A549 (cell line): ENCODE measurements around the gene FGFR2. TPM values are rescaled to one million over a fixed set of nuclear protein-coding genes. Genes with fewer than 3 reads are reported as not detected.

ENCODE experiments used
- ATAC-seq, 2 experiments: fragments of 200-7000 bp in 1 of 2; fragments of >200 bp in 1 of 2; cut with Nextera tagmentation in 1 of 2; cut with Tn5 transposase in 1 of 2; 3 replicates each; pipeline versions ENCODE4 v1.8.0 to v1.9.1; 2018 to 2020; ENCODE audit warnings: mild to moderate bottlenecking in 1 of 2, moderate library complexity in 1 of 2
- CTCF ChIA-PET: fragments of 300-600 bp; sonication (Branson Sonifier 250); formaldehyde crosslinking; extraction: SDS; loops from one replicate; lab custom pipeline; 2021; ENCODE audit warnings: antibody characterized with exemption, inconsistent platforms; lab: Yijun Ruan, JAX
- POLR2A ChIA-PET: fragments of 350-600 bp; formaldehyde crosslinking; extraction: SDS; loops from one replicate; lab custom pipeline; 2021; ENCODE audit warnings: antibody characterized with exemption, inconsistent platforms; lab: Yijun Ruan, JAX
- DNase-seq, 2 experiments: peaks; one replicate each; pipeline versions ENCODE4 v3.0.0 to v3.0.0-alpha.2; 2011 to 2016; ENCODE audit warnings: low read depth in 1 of 2, low spot score in 1 of 2
- FAIRE-seq: peaks from 2 replicates; lab custom pipeline; 2011; peaks lifted over from hg19 to GRCh38; lab: Jason Lieb, UNC
- H3K27ac ChIP-seq, 2 experiments: fragments of >200 bp; sonication (Bioruptor Twin); formaldehyde crosslinking; 3 replicates each; pipeline ENCODE4 v1.5.1; 2016 to 2017
- H3K4me1 ChIP-seq: fragments of >200 bp; sonication (Bioruptor Twin); formaldehyde crosslinking; 3 replicates; pipeline ENCODE4 v1.6.1; 2016
- H3K4me2 ChIP-seq: fragments of >200 bp; sonication (Bioruptor Twin); formaldehyde crosslinking; 3 replicates; pipeline ENCODE4 v1.6.1; 2016
- H3K4me3 ChIP-seq: fragments of >200 bp; sonication (Bioruptor Twin); formaldehyde crosslinking; 3 replicates; pipeline ENCODE4 v1.5.1; 2016
- H3K9me3 ChIP-seq: fragments of >200 bp; sonication (Bioruptor Twin); formaldehyde crosslinking; 3 replicates; pipeline ENCODE4 v1.6.1; 2016
- BHLHE40 ChIP-seq: IDR thresholded peaks from 2 replicates; pipeline ENCODE4 v1.6.1; 2012; ENCODE audit warnings: low read depth, low read length, inconsistent platforms
- CBX2 ChIP-seq: fragments of 200-600 bp; sonication (generic); IDR thresholded peaks from 2 replicates; pipeline ENCODE4 v1.6.1; 2016; ENCODE audit warnings: low read depth, mild to moderate bottlenecking, borderline replicate concordance
- CHD4 ChIP-seq: fragments of 200-600 bp; sonication (generic); IDR thresholded peaks from 2 replicates; pipeline ENCODE4 v1.6.1; 2016; ENCODE audit warnings: antibody characterized with exemption, mild to moderate bottlenecking, borderline replicate concordance
- CTCF ChIP-seq: fragments of >200 bp; sonication (Bioruptor Twin); formaldehyde crosslinking; IDR thresholded peaks from 3 replicates; pipeline ENCODE4 v1.5.1; 2016
- ESRRA ChIP-seq: fragments of 150-350 bp; IDR thresholded peaks from 2 replicates; pipeline ENCODE4 v1.6.1; 2014; ENCODE audit warnings: mild to moderate bottlenecking, low read length, borderline replicate concordance
- HOXB13 ChIP-seq: fragments of 250-450 bp; sonication (Bioruptor Pico); IDR thresholded peaks from 2 replicates; pipeline ENCODE4 v1.5.0; 2020; ENCODE audit warnings: low read depth, mild to moderate bottlenecking, moderate library complexity
- JUN ChIP-seq, 2 experiments: fragments of >200 bp; sonication (Bioruptor Twin); formaldehyde crosslinking; IDR thresholded peaks; 2 replicates in 1 of 2; 3 replicates in 1 of 2; pipeline ENCODE4 v1.6.1; 2016 to 2017
- KDM1A ChIP-seq: fragments of 200-600 bp; sonication (generic); IDR thresholded peaks from 2 replicates; pipeline ENCODE4 v1.6.1; 2016; ENCODE audit warnings: low read depth, mild to moderate bottlenecking
- KDM5A ChIP-seq: fragments of 200-600 bp; sonication (generic); IDR thresholded peaks from 2 replicates; pipeline ENCODE4 v1.6.1; 2016; ENCODE audit warnings: antibody characterized with exemption, mild to moderate bottlenecking
- MYC ChIP-seq: IDR thresholded peaks from 2 replicates; pipeline ENCODE4 v1.6.1; 2012; ENCODE audit warnings: mild to moderate bottlenecking, inconsistent platforms, low read length, improper control_type of control experiment, borderline replicate concordance
- POLR2A ChIP-seq: IDR thresholded peaks from 2 replicates; pipeline ENCODE4 v1.6.1; 2012; ENCODE audit warnings: mild to moderate bottlenecking, low read length
- RARB ChIP-seq: fragments of 250-450 bp; sonication (Bioruptor Pico); IDR thresholded peaks from 2 replicates; pipeline ENCODE4 v1.8.0; 2021; ENCODE audit warnings: mild to moderate bottlenecking, moderate library complexity
- RNF2 ChIP-seq: fragments of 200-600 bp; sonication (generic); IDR thresholded peaks from 2 replicates; pipeline ENCODE4 v1.6.1; 2016; ENCODE audit warnings: low read depth, mild to moderate bottlenecking, antibody characterized with exemption, moderate library complexity, borderline replicate concordance
- SREBF2 ChIP-seq: fragments of 450-650 bp; IDR thresholded peaks from 2 replicates; pipeline ENCODE4 v1.6.1; 2014; ENCODE audit warnings: mild to moderate bottlenecking, moderate library complexity
- TFCP2L1 ChIP-seq: fragments of 250-450 bp; sonication (Bioruptor Pico); IDR thresholded peaks from 2 replicates; pipeline ENCODE4 v1.5.0; 2021; ENCODE audit warnings: mild to moderate bottlenecking
- TP53 ChIP-seq: fragments of 250-450 bp; sonication (Bioruptor Pico); IDR thresholded peaks from 2 replicates; pipeline ENCODE4 v1.5.0; 2021; ENCODE audit warnings: mild to moderate bottlenecking, moderate library complexity
- ZNF302 ChIP-seq: fragments of 250-450 bp; sonication (Bioruptor Pico); IDR thresholded peaks from 2 replicates; pipeline ENCODE4 v1.9.0; 2021; ENCODE audit warnings: inconsistent platforms, mild to moderate bottlenecking, moderate library complexity
- ZSCAN20 ChIP-seq: fragments of 250-450 bp; sonication (Bioruptor Pico); IDR thresholded peaks from 2 replicates; pipeline ENCODE4 v1.8.0; 2022; ENCODE audit warnings: mild to moderate bottlenecking, moderate library complexity
- WGBS: methylation state at CpG from one replicate; pipeline ENCODE4 v1.1.6; 2017; ENCODE audit errors: missing lambda C conversion rate; 5-methylcytosine and 5-hydroxymethylcytosine counted together
- polyA plus RNA-seq, 4 experiments: library from polyadenylated mRNA; depleted of rRNA in 3 of 4; stranded (reverse); fragments of >200 nt; fragmentation: RNase III in 1 of 4; extraction: RNeasy Plus Mini Kit Qiagen cat#74134 plus additional on column Dnase treatment in 1 of 4; gene quantifications; 2 replicates in 3 of 4; 3 replicates in 1 of 4; pipeline ENCODE4 v1.2.3, GENCODE V29; 2011 to 2017
- TF ChIP-seq, protein P1 (sequence below): fragments of 250-450 bp; sonication (Bioruptor Pico); IDR thresholded peaks from 2 replicates; pipeline ENCODE4 v1.5.0; 2020; ENCODE audit warnings: low read depth, mild to moderate bottlenecking, moderate library complexity
- TF ChIP-seq, protein P2 (sequence below): fragments of 450-650 bp; IDR thresholded peaks from 2 replicates; pipeline ENCODE4 v1.6.1; 2014; ENCODE audit warnings: antibody characterized with exemption
- TF ChIP-seq, protein P3 (sequence below): fragments of 150-350 bp; IDR thresholded peaks from 2 replicates; pipeline ENCODE4 v1.6.1; 2014; ENCODE audit warnings: low read depth, mild to moderate bottlenecking, low read length

The FGFR2 gene
- polyA plus RNA-seq, 2 of the 4 experiments (the other 2 are of a cell fraction): 0.16 to 0.22 TPM

GRCh38 chr10:121535381-121535780 lies 62.9 kb downstream of the FGFR2 start:
- Histone ChIP-seq H3K4me1 (no peaks in the 10 kb centered on the region), H3K4me3 (no peak overlapping the region)
- CTCF ChIA-PET: no interaction called here
- 61% methylated on average over 8 of the region's 8 CpGs for WGBS
- no peak for DNase-seq
- no peak for FAIRE-seq
- POLR2A ChIA-PET: interaction anchor here (0.5 kb wide), 2 partner anchors 46 to 1452 kb away, joined by 3 to 4 read pairs; no protein-coding TSS in a partner anchor
- TF ChIP-seq, protein P1, sequence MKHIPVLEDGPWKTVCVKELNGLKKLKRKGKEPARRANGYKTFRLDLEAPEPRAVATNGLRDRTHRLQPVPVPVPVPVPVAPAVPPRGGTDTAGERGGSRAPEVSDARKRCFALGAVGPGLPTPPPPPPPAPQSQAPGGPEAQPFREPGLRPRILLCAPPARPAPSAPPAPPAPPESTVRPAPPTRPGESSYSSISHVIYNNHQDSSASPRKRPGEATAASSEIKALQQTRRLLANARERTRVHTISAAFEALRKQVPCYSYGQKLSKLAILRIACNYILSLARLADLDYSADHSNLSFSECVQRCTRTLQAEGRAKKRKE (CRISPR knock-in tag): no peak
- TF ChIP-seq ZSCAN20 (CRISPR knock-in tag) (no peak), ZNF302 (no peak)
- TF ChIP-seq, all 56 proteins: peak for 0
- Histone ChIP-seq H3K9me3 (no peaks in the 10 kb centered on the region), H3K4me2 (no peak overlapping the region), H3K27ac (no peak overlapping the region)
- ATAC-seq: no peak

- no peak overlapping the region for H3K27ac ChIP-seq
- ChIA-PET CTCF (no interaction called here), POLR2A (no interaction called here)
- FAIRE-seq (no peak), ATAC-seq (no peak), DNase-seq (no peak)
- no peaks in the 10 kb centered on the region for H3K9me3 ChIP-seq
- no peaks in the 10 kb centered on the region for H3K4me1 ChIP-seq
- H3K4me2 ChIP-seq: no peak overlapping the region
- H3K4me3 ChIP-seq: no peak overlapping the region
- WGBS: 58% methylated on average over 13 of the region's 13 CpGs
- TF ChIP-seq HOXB13 (CRISPR knock-in tag): no peak
- no peak for TF ChIP-seq RARB (CRISPR knock-in tag)
- no peak for TF ChIP-seq SREBF2
- no peak for TF ChIP-seq RNF2
- TF ChIP-seq KDM5A: no peak
- no peak for TF ChIP-seq CHD4
- TF ChIP-seq TFCP2L1 (CRISPR knock-in tag): no peak
- TF ChIP-seq, protein P2, sequence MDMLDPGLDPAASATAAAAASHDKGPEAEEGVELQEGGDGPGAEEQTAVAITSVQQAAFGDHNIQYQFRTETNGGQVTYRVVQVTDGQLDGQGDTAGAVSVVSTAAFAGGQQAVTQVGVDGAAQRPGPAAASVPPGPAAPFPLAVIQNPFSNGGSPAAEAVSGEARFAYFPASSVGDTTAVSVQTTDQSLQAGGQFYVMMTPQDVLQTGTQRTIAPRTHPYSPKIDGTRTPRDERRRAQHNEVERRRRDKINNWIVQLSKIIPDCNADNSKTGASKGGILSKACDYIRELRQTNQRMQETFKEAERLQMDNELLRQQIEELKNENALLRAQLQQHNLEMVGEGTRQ: no peak
- TF ChIP-seq KDM1A: no peak
- TF ChIP-seq CBX2: no peak
- TF ChIP-seq MYC: no peak
- no peak for TF ChIP-seq TP53
- TF ChIP-seq CTCF: no peak
- TF ChIP-seq ESRRA: no peak
- TF ChIP-seq POLR2A: no peak
- TF ChIP-seq JUN (IDR thresholded peaks at IDR 0.05): no peak
- no peak for TF ChIP-seq BHLHE40
- TF ChIP-seq, protein P3, sequence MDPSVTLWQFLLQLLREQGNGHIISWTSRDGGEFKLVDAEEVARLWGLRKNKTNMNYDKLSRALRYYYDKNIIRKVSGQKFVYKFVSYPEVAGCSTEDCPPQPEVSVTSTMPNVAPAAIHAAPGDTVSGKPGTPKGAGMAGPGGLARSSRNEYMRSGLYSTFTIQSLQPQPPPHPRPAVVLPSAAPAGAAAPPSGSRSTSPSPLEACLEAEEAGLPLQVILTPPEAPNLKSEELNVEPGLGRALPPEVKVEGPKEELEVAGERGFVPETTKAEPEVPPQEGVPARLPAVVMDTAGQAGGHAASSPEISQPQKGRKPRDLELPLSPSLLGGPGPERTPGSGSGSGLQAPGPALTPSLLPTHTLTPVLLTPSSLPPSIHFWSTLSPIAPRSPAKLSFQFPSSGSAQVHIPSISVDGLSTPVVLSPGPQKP: no peak
Measured at GRCh38 chr10:121532292-121532864, 65.9 kb downstream of the FGFR2 start.
